ENCODE data around the gene ZGRF1.

GRCh38 chr4:112637552-112637866, 800 bp upstream of the ZGRF1 start:
- TF ChIP-seq POLR2AphosphoS5 (IDR thresholded peaks at IDR 0.05) (no peak), POLR2A (IDR thresholded peaks at IDR 0.05) (no peak)
- TF ChIP-seq, protein P1, sequence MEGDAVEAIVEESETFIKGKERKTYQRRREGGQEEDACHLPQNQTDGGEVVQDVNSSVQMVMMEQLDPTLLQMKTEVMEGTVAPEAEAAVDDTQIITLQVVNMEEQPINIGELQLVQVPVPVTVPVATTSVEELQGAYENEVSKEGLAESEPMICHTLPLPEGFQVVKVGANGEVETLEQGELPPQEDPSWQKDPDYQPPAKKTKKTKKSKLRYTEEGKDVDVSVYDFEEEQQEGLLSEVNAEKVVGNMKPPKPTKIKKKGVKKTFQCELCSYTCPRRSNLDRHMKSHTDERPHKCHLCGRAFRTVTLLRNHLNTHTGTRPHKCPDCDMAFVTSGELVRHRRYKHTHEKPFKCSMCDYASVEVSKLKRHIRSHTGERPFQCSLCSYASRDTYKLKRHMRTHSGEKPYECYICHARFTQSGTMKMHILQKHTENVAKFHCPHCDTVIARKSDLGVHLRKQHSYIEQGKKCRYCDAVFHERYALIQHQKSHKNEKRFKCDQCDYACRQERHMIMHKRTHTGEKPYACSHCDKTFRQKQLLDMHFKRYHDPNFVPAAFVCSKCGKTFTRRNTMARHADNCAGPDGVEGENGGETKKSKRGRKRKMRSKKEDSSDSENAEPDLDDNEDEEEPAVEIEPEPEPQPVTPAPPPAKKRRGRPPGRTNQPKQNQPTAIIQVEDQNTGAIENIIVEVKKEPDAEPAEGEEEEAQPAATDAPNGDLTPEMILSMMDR (IDR thresholded peaks at IDR 0.05): no peak
